Stimulated activated CD8-positive, alpha-beta memory T cell treated with anti-CD3 and anti-CD28 coated beads, Interleukin-7, amount 100 ng/mL, for 1 hour (primary cell): Measurements from ENCODE around the gene METTL2A.
"Not testable (repeated sequence)": the region's sequence is repeated elsewhere in the genome, so short reads cannot be mapped to it uniquely, and the experiment has no call there.

Source experiments
- DNase-seq, 2 donors: peaks; one replicate each; pipeline ENCODE4 v3.0.0-alpha.2; 2020; ENCODE audit warnings: low read depth in 2 of 2

METTL2A gene

DNA sequence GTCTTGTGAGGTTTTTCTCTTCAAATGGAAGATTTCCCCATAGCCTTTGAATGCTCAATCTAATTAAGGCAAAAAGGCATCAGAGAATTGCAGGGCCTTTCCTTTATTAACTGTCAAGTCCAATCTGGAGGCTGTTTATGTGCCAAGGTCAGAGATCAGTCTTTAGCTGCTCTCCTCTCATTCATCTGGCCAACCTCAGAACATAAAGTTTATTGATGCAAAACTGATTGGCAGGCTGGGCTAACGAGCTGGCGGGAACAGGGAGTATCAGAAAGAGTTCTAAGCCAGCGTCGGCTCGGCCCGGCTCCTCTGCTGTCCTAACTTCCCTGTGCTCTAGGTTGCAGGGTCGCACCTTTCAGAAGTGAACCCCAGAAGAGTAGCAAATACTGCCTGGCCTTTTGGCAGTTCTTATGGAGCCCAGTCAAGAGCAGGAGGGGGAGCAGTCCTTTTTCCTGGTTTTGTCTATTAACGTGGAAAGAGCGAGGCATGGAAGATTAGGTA, 47.7 kb downstream of the METTL2A start:
- DNase-seq, result not testable (repeated sequence)

DNA sequence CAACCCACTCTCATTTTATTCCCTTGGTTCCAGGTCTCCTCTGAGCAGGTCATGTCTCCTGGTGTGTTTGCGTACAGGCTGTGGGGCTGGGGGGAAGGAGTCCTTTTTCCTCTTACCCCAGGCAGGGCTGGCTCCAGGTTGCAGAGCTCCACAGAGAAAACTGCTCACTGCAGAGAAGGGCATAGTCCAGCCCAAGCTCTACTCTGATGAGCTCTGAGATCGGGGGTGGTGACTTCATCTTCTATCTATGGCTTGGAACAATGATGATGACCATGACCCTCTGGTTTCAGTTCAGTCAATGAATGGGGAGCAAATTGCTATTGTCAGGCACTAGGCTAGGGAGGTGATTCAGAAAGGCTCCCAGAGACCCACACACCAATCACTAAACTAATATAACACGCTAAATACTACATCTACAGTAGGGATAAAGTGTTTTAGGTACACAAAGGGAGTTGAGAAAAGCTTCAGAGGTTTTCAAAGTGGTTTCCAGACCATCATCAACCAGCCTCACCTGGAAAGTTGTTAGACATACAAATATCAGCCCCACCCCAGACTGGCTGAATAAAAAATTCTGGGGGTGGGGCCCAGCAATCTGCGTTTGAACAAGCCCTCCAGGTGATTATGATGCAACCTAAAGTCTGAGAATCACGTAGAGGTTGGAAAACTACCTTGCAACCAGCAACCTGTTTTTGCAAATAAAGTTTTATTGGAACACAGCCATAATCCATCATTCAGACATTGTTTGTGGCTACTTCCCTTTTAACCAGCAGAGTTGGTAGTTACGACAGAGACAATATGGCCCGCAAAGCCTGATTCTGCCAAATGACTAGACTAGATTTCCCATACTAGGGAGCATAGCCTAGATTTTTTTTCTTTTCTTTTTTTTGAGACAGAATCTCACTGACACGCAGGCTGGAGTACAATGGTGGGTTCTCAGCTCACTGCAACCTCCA, 49.6 kb downstream of the METTL2A start:
- DNase-seq, result not testable (repeated sequence)

DNA sequence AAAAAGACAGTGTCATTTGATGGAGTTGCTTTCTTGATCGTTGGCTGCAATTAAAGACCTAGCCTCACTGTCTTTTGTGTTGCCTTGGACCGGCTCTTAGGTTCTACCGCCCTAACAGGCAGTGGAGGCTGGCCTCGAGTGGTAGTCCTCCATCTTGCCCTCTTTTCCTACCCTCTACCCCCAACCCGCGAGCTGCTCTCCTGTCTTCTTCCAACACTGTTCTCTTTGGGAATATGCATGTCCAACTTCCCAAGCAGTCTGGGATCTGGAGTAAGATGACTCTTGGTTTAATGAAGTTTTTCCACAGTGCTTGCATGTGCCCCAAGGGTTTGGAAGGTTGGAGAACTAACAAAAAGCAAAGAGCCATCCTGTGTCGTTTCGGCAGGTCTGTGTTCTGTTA, 53.4 kb downstream of the METTL2A start:
- not testable (repeated sequence) for DNase-seq

DNA sequence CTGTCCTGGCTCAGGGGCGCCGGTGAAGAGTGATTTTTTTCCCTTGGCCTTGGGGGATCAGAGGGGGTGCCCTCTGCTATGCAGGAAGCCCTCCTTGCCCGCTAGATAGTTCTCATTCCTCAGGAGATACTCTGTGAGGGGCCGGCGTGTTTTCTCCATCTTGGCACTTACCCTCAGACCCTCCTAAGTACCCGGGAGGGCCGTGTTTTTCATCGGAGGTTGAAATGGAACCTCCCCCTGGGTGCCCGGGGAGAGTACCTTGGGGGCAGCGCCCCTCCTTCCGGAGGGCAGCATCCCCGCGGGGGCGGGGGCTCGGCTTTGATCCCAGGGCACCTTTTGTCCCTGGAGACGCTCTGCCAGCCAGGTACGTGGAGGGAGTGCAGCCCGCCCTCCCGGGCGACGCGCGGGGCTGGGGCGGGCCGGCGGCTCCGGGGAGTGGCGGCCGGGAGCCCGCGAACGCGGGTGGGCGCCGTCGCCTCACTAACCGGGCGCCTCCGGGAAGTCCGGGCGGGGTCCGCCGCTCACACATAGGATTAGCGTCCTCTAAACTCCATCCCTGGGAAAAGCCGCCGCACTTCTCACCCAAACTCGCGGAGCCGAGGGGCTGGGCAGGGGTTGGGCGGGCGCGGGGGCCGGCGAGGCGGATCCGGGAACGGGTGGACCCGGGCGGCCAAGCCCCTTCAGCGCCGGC, 54.2 kb downstream of the METTL2A start:
- peak; percentile 9 to 16 for DNase-seq

DNA sequence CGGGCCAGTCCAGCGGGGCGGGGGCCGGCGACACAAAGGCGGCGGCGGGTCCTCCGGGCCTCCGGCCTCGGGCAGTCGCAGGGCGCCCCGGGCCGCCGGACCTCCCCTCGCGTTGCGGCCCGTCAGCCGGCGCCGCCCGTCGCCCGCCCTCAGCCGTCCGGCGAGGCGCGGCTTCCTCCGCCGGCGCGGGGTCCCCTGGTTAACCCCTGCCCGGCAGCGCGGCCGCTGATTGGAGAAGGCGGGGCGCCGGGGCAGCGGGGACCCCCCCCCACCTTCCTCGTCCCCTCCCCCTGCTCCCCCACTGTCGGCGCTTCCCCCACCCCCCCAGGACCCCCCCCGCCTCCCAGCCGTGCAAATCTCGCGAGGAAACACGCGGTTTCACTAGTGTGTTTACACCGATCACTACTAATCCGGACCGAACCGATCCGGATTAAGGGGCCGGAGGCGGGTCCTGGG, 54.8 kb downstream of the METTL2A start, which contains the start of gene TLK2:
Gene TLK2, plus strand, starts transcription at position 402 of the 456 bp plus-strand sequence. CDS start 2,301 bp downstream, outside the sequence.
- DNase-seq, result peak; percentile 51 to 52

DNA sequence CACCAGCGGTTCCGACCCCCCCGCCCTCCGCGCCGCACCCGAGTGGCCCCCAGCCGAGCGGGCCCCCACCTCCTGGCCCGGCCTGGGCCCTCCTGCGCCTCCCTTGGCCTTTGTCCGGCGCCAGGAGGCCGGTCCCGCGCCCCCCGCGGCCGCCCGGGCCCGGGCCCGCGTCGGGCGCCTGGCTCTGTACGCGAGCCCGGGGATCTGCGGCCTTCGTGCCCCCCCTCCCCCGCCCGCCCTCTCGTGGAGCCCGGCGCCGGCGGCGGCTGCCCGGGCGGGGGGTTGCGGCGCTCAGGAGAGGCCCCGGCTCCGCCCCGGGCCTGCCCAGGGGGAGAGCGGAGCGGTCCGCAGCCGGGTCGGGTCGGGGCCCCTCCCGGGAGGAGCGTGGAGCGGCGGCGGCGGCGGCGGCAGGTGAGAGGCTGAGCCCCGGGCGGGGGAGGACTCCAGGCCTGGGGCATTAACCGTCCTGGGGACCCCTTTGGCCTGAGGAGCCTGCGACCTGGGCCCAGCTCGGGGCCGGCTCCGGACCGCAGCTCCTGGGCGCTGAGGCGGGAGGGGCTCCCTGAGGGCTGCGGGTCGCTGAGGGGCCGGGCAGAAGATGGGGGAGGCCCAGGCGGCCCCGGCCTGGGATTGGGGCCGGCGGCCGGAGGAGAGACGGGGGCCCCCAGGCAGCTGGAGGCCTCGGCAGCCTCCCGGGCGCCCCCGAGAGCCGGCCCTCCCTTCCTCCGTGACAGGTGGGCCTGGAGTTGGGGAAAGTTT, 55.4 kb downstream of the METTL2A start:
- peak; percentile 9 to 25 for DNase-seq

DNA sequence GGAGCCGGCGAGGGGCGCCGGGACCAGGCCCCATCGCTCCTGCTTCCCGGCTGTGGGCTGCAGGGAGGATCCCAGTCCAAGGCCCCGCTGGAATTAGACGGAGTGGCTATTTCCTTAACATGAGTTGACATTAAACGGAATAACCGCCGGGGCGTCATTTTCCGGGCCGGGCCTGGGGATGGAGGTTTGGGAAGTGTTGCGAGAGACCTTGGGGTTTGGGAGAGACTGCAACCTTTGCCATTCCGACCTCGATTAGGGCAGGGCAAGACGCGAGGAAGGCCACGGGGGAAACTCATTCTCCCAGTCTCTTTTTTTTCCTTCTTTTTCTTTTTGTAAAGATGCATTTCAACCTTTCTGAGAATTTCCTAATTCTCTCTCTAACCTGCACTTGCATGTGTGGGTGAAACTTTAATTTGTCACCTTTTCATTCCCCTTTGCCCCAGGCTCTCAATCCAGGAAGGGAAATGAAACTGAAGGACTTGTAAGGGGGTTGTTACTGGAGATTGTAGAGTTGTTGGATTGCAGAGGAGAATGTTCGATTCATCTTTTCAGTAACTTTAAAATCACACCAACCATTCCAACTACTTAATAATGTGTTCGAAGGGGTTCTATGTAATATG, 56.1 kb downstream of the METTL2A start:
- not testable (repeated sequence) for DNase-seq

DNA sequence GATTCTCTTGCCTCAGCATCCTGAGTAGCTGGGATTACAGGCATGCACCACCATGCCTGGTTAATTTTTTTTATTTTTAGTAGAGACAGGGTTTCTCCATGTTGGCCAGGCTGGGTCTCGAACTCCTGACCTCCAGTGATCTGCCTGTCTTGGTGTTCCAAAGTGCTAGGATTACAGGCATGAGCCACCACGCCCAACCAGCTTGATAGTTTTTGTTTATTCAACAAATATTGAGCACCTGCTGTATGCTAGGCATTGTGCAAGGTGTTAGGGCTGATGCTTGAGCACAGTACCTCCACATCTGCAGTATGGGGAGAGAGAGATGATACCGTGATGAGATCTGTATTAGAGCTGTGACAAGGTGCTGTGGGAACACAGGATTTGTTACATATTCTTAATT, 58.9 kb downstream of the METTL2A start:
- DNase-seq, result not testable (repeated sequence)

DNA sequence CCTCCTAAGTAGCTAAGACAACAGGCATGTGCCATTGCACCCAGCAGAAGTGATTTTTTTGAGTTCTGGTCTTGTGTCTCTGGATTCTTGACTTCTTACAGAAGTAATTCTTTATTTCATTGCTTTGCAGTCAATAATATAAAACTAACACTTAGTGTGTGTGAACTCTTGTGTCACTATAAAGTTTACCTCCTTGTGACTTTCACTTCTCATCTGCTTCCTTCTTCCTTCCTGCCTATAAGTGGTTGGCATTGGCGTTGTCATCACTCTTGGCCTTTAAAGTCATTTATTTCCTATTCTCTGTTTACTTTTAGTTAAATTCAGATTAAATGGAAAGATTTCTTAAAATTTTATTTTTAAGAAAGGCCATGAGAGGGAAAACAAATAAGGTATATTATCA, 67.3 kb downstream of the METTL2A start:
- DNase-seq, result not testable (repeated sequence)

DNA sequence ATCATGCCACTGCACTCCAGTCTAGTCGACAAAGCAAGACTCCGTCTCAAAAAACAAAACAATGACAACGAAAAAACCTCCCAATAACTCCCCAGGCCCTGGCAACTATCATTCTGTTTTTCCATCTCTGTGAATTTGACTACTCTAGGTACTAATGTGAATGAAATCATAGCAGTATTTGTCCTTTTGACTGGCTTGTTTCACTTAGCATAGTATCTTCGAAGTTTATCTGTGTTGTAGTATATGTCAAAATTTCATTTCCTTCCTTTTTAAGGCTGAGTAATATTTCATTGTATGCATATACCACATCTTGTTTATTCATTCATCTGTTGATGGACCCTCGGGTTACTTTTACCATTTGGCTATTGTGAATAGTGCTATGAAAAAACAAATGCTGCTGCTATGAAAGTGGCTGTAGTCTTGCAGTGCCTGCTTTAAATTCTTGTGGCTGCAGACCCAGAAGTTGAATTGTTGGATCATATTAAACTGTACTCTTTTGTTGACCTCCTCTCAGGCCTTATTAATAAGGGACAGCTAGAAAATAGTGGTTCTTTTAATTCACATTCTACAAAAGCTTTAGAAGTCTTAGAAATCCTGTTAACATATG, 69.5 kb downstream of the METTL2A start:
- DNase-seq, result not testable (repeated sequence)

DNA sequence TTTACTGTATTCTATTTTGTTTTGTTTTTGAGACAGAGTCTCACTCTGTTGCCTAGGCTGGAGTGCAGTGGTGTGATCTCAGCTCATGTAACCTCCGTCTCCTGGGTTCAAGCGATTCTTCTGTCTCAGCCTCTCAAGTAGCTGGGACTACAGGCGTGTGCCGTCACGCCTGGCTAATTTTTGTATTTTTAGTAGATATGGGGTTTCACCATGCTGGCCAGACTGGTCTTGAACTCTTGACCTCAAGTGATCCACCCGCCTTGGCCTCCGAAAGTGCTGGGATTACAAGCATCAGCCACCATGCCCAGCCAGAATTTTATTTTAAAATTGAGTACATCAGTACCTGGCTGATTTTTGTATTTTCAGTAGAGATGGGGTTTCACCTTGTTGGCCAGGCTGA, 70.4 kb downstream of the METTL2A start:
- DNase-seq, result not testable (repeated sequence)

DNA sequence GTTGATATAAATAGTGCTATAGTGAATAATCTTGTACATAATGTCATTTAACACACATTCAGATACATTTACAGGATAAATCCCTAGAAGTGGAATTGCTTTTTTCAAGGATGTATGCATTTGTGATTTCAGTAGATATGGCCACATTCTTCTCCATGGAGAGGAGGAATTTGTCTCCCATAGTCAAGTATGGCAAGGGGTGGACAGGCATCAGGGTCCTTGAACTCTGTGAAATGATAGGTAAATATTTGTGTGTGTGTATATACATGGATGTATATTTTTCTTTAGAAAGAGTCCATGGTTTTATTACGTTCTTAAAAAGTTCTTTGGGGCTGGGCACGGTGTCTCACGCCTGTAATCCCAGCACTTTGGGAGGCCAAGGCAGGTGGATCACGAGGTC, 72.6 kb downstream of the METTL2A start:
- DNase-seq, result not testable (repeated sequence)

DNA sequence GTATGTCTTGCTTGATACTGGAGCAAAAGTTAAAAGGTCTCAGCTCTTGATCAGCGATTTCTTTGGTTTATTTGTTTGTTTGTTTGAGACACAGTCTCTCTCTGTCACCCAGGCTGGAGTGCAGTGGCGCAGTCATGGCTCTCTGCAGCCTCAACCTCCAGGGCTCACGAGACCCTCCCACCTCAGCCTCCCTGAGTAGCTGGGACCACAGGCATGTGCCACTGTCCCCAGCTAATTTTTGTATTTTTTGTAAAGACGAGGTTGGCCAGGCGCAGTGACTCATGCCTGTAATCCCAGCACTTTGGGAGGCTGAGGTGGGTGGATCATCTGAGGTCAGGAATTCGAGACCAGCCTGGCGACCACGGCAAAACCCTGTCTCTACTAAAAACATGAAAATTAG, 75.1 kb downstream of the METTL2A start:
- DNase-seq, result not testable (repeated sequence)
